Heart left ventricle (tissue), 13 donors: Measurements from ENCODE around the gene LOXL3.

ENCODE experiments used
- CTCF ChIP-seq, 12 donors: fragments of 200-600 bp; sonication (generic) in 4 of 12; IDR thresholded peaks; one replicate each; pipeline versions ENCODE4 v1.5.0 to v1.8.0; 2018 to 2022; ENCODE audit warnings: antibody characterized with exemption in 12 of 12, mild to moderate bottlenecking in 5 of 12
- POLR2A ChIP-seq, 2 donors: fragments of 450-650 bp; IDR thresholded peaks; one replicate each; pipeline ENCODE4 v1.6.1; 2017; ENCODE audit warnings: antibody characterized with exemption in 2 of 2, mild to moderate bottlenecking in 2 of 2, moderate library complexity in 2 of 2
- donor health status: ischemic (EF 13 %, LVEDD 7.1; RV severe dilation, severe dysfunction).
- donor health status: DM: no; HTN: yes; CAD: no.
- donor health status: DM: no; HTN: no; CAD: no.
- donor health status: ischemic (EF 25% LVEDD 6.9; RV normal size, moderate dysfunction).
- donor health status: ischemic (EF 25% LVEDD 5.7; RV mildly dilated, moderate dysfunction).
- donor health status: ischemic (EF 35%, LVEDD 5.7; RV mildly dilated, moderate dysfunction).
- donor health status: nonischemic (EF 11% LVEDD 7.7; RV severe dilation, severe dysfunction).
- donor health status: DM: yes; HTN: yes; CAD: no.
- donor health status: PGD.
- donor health status: ischemic (EF 29% LVEDD 5.4; RV normal size, mild dysfunction).
- donor health status: nonischemic (EF 23%, LVEDD 6.1; RV moderate dilation, normal function).

- TF ChIP-seq CTCF (IDR thresholded peaks at IDR 0.05), result no peak
- no peak for TF ChIP-seq POLR2A (IDR thresholded peaks at IDR 0.05)
These were observed 24.7 kb upstream of the LOXL3 start for GRCh38 chr2:74578408-74578807.
